ENCODE data around the gene RAPGEF3. TPM values are rescaled to one million over a fixed set of nuclear protein-coding genes. Genes with fewer than 3 reads are reported as not detected.

The RAPGEF3 gene
- total RNA-seq, 1 donor from 2014 or later, result 1.4 TPM

DNA sequence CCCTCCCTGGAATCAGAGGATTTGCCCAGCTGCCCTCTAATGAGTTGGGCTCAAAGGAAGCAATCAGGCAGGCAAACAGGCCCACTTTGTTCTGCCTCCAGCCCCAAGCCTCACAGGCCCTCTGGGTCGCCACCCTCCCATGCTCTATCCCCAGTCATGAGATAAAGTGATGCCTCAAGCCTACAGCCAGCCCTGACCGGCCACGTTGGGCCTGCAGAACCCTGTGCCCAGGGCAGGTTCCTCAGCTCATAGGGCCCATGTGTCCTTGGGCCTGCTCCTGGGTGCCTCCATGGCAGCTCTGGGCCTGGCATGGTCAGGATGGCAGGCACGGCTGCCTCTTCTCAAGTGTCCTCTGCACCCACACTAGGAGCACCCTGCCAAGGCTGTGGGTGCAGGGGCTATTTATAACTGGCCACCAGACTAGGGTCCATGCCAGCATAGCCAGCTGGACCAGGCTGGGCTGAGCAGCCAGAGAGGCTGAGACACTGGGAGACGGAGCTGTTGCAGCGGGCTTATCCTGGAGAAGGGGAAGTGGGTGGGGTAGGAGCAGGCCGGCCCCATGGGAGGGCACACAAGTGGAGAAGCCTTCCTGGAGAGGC is 40.8 kb upstream of the RAPGEF3 start:
- DNase-seq (ENCODE audit: low read depth, low spot score), result no peak
- peaks cover 43% of the 10 kb centered on the region for H3K4me1 Mint-ChIP-seq
- TF ChIP-seq, protein P1, sequence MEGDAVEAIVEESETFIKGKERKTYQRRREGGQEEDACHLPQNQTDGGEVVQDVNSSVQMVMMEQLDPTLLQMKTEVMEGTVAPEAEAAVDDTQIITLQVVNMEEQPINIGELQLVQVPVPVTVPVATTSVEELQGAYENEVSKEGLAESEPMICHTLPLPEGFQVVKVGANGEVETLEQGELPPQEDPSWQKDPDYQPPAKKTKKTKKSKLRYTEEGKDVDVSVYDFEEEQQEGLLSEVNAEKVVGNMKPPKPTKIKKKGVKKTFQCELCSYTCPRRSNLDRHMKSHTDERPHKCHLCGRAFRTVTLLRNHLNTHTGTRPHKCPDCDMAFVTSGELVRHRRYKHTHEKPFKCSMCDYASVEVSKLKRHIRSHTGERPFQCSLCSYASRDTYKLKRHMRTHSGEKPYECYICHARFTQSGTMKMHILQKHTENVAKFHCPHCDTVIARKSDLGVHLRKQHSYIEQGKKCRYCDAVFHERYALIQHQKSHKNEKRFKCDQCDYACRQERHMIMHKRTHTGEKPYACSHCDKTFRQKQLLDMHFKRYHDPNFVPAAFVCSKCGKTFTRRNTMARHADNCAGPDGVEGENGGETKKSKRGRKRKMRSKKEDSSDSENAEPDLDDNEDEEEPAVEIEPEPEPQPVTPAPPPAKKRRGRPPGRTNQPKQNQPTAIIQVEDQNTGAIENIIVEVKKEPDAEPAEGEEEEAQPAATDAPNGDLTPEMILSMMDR (conservative IDR thresholded peaks at IDR 0.05), result no peak
- H3K36me3 Mint-ChIP-seq (ENCODE audit: low read depth), result no peaks in the 10 kb centered on the region
- no peaks in the 10 kb centered on the region for H3K9me3 Mint-ChIP-seq
- peak overlapping the region; percentile 27 for H3K27ac Mint-ChIP-seq (ENCODE audit: unreplicated experiment)
- no peak overlapping the region for H3K4me3 Mint-ChIP-seq
- H3K27me3 Mint-ChIP-seq (ENCODE audit: low read depth), result no peaks in the 10 kb centered on the region

DNA sequence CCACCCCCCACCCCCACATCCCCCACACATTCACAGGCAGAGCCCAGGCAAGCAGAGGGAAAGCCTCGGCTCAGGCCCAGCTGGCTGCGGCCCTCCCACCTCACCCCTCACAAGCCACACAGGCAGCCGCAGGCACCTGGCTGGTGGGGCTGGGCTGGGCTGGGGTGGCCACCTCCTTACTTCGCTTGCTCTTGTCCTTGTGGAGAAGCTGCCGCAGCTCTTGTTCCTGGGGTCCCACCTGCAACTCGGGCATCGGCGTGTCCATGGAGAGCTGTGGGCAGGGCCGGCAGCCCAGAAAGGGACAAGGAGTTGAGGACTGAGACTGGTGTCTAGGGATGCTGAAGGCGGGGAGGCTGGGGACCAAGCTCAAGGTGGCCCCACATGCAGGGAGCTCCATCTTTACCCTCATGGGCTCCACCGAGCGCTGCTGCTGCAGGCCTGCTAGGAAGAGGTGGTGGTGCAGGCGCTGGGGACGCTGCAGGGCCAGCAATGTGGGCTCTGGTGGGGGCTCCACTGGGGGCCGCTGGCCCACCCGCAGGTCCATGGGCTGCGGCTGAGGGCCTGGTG is 39.8 kb upstream of the RAPGEF3 start:
- Mint-ChIP-seq H3K4me1 (peaks cover 36% of the 10 kb centered on the region), H3K27me3 (ENCODE audit: low read depth) (no peaks in the 10 kb centered on the region)

DNA sequence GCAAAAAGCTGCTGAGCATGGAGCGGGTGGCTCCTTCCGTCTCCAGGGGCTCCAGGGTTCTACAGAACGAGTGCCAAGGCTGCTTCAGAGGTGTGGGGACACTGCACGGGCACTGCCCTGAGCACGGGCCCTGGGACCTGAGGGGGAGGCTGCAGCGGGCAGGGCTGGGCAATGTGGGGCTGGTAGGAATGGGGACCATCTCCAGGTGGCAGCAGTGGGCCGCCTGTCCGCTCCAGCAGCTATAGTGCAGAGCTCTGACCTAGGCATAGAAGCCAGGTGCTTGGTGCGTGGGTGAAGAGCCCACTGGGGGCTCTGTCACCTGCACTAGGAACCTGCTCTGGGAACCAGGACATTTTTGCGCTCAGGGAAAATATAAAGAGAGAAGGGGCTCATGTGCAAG is 38.8 kb upstream of the RAPGEF3 start:
- H3K27ac Mint-ChIP-seq (ENCODE audit: unreplicated experiment), result no peak overlapping the region
- no peak overlapping the region for H3K4me3 Mint-ChIP-seq
- no peaks in the 10 kb centered on the region for H3K27me3 Mint-ChIP-seq (ENCODE audit: low read depth)
- H3K9me3 Mint-ChIP-seq, result no peaks in the 10 kb centered on the region
- DNase-seq (ENCODE audit: low read depth, low spot score), result no peak
- H3K36me3 Mint-ChIP-seq (ENCODE audit: low read depth), result no peaks in the 10 kb centered on the region
- peaks cover 27% of the 10 kb centered on the region for H3K4me1 Mint-ChIP-seq
- TF ChIP-seq, protein P1 (conservative IDR thresholded peaks at IDR 0.05), result peak; percentile 47

More for the DNA sequence above, 39.8 kb upstream of the RAPGEF3 start:
- Mint-ChIP-seq H3K9me3 (no peaks in the 10 kb centered on the region), H3K27ac (ENCODE audit: unreplicated experiment) (no peak overlapping the region), H3K4me3 (no peak overlapping the region), H3K36me3 (ENCODE audit: low read depth) (no peaks in the 10 kb centered on the region)
- TF ChIP-seq, protein P1 (conservative IDR thresholded peaks at IDR 0.05), result no peak
- DNase-seq (ENCODE audit: low read depth, low spot score), result no peak

DNA sequence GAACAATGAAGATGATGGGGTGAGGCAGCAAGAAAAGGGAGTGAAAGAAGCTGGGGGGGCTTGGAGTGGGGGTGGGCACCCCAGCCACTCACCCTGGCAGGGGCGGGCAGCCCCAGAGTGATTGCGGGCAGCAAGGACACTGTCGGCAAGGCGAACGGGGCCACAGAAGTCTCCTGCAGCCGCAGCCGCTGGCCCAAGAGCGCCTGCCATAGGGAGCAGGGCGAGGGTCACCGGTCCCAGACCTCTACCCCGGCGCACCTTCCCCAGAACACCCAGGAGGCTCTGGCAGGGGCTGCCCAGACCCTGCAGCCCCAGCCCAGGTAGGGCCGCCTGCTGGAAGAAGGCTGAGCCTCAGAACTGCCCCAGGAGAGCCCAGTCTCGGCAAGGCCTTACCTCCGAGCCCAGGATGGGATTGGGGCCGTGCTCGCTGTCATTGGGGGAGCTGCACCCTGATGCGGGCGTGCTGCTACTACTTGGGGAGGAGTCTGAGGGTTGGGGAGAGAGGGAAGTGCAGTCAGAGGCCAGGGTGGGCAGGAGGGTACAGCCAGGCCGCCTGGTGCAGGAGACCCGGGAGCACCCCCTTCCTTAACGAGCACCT is 37.2 kb upstream of the RAPGEF3 start:
- Mint-ChIP-seq H3K4me3 (no peak overlapping the region), H3K4me1 (peaks cover 13% of the 10 kb centered on the region), H3K36me3 (ENCODE audit: low read depth) (no peaks in the 10 kb centered on the region), H3K27ac (ENCODE audit: unreplicated experiment) (no peak overlapping the region), H3K9me3 (no peaks in the 10 kb centered on the region), H3K27me3 (ENCODE audit: low read depth) (no peaks in the 10 kb centered on the region)
- no peak for DNase-seq (ENCODE audit: low read depth, low spot score)
- TF ChIP-seq, protein P1 (conservative IDR thresholded peaks at IDR 0.05), result no peak

DNA sequence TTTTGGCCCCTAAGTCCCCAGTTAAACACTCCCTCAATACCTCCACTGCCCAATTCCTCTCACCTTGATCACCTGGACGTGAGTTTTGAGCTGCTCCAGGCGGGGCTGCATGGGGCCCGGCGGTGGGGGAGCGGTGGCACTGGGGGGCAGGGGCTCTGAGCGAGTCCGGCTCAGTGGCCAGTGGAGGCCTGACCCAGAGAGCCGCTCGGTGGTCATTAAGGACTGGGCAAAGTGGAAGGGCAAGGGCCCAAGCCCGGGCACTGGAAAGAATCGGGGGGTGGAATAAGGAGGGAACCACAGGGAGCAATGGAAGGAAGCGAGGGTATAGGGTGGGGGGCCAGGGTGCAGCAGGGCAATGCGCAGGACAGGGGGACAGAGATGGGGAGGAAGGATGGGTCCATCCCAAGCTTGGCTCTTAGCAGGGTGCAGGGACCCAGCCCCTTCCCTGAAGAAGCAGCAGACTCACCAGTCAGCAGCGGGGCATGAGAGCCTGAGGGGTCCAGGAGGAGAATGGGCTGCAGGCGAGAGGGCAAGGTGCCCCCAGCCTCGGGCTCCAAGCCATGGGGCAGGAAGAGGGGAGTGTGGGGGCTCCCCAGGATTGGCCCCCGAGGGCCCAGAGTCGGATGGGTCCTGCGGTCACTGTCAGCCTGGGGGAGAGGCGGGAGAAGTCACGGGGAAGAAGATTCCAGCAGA is 36.6 kb upstream of the RAPGEF3 start:
- H3K4me1 Mint-ChIP-seq, result peaks cover 9% of the 10 kb centered on the region
- no peak overlapping the region for H3K27ac Mint-ChIP-seq (ENCODE audit: unreplicated experiment)
- no peaks in the 10 kb centered on the region for H3K9me3 Mint-ChIP-seq

More for the DNA sequence above, 36.6 kb upstream of the RAPGEF3 start:
- DNase-seq (ENCODE audit: low read depth, low spot score), result no peak
- TF ChIP-seq, protein P1 (conservative IDR thresholded peaks at IDR 0.05), result no peak
- Mint-ChIP-seq H3K4me3 (no peak overlapping the region), H3K36me3 (ENCODE audit: low read depth) (no peaks in the 10 kb centered on the region), H3K27me3 (ENCODE audit: low read depth) (no peaks in the 10 kb centered on the region)
